Measurements from ENCODE around the gene ST3GAL3.

DNA sequence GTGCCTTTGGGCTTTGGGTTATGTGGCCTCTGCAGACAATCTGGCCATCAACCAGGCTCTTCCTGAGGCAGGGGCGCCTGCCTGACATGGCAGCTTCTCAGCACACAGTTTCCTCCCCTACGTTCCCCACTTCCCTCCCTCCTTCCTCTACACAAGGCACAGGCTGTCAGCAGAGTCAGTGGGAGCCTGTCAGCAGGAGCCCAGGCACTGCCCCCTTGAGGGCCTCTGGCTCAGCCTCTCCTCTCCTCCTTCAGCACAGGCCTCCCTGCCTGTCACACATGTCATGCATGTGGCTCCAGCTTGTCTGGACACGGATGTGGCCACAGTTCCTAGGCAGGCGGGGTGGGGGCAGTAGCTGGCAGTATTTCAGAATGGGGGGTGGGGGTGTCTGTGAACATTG lies 174.1 kb downstream of the ST3GAL3 start:
- TF ChIP-seq, protein P1, sequence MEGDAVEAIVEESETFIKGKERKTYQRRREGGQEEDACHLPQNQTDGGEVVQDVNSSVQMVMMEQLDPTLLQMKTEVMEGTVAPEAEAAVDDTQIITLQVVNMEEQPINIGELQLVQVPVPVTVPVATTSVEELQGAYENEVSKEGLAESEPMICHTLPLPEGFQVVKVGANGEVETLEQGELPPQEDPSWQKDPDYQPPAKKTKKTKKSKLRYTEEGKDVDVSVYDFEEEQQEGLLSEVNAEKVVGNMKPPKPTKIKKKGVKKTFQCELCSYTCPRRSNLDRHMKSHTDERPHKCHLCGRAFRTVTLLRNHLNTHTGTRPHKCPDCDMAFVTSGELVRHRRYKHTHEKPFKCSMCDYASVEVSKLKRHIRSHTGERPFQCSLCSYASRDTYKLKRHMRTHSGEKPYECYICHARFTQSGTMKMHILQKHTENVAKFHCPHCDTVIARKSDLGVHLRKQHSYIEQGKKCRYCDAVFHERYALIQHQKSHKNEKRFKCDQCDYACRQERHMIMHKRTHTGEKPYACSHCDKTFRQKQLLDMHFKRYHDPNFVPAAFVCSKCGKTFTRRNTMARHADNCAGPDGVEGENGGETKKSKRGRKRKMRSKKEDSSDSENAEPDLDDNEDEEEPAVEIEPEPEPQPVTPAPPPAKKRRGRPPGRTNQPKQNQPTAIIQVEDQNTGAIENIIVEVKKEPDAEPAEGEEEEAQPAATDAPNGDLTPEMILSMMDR (conservative IDR thresholded peaks at IDR 0.05 in 1 of 2, IDR thresholded peaks at IDR 0.05 in 1 of 2; ENCODE audit: low read depth in 1 of 2, low read length in 2 of 2) = no peak
- no peak for TF ChIP-seq EZH2 (IDR thresholded peaks at IDR 0.05; ENCODE audit: low read length, missing control alignments)
